Coronary artery (tissue), 2 donors: Measurements from ENCODE around the gene CMIP.
A peak's percentile ranks its signal among the peaks of the same experiment; 100 is the strongest.

ENCODE experiments used
- DNase-seq: peaks from one replicate; pipeline ENCODE4 v3.0.0-alpha.2; 2017; ENCODE audit warnings: low spot score
- H3K27ac ChIP-seq, 2 donors: fragments of 200-600 bp; sonication (generic); one replicate each; pipeline ENCODE4 v1.5.1; 2016 to 2019
- H3K4me3 ChIP-seq: fragments of 200-600 bp; sonication (generic); 2 replicates; pipeline ENCODE4 v1.5.1; 2016; ENCODE audit warnings: mild to moderate bottlenecking, moderate library complexity
- TF ChIP-seq, protein P1 (sequence below): fragments of 200-600 bp; sonication (generic); IDR thresholded peaks from one replicate; pipeline ENCODE4 v1.5.1; 2019; ENCODE audit warnings: antibody characterized with exemption

The CMIP gene

DNA sequence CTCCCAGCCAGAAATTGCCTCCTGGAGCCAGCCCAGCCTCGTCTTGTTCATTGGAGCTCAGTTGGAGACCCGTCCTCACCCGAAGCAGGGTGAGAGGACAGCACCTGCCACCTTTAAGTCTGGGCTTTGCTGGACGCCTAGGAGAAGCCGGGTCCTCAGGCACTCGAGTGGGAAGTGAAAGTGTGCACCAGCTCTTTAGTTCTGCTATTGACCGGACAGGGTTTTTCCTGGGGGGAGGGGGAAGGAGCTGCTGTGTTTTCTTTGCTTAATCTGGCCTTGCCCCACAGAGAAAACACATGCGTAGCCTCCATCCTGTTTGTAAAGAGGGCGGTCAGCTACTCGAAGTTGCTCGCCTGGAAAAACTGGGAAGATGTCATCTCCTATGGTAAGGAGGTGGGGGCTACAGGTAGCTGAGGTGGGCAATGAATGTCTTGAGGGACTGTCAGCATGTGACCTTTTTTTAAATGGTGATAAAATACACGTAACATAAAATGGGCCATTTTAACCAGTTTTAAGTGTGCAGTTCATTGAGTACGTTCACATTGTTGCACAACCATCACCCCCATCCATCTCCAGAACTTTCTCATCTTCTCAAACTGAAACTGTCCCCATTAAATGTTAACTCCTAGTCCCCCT, 34.4 kb downstream of the CMIP start:
- Histone ChIP-seq H3K4me3 (no peak overlapping the region), H3K27ac (peak overlapping the region in 1 of 2 donors; percentile 63)
- TF ChIP-seq, protein P1, sequence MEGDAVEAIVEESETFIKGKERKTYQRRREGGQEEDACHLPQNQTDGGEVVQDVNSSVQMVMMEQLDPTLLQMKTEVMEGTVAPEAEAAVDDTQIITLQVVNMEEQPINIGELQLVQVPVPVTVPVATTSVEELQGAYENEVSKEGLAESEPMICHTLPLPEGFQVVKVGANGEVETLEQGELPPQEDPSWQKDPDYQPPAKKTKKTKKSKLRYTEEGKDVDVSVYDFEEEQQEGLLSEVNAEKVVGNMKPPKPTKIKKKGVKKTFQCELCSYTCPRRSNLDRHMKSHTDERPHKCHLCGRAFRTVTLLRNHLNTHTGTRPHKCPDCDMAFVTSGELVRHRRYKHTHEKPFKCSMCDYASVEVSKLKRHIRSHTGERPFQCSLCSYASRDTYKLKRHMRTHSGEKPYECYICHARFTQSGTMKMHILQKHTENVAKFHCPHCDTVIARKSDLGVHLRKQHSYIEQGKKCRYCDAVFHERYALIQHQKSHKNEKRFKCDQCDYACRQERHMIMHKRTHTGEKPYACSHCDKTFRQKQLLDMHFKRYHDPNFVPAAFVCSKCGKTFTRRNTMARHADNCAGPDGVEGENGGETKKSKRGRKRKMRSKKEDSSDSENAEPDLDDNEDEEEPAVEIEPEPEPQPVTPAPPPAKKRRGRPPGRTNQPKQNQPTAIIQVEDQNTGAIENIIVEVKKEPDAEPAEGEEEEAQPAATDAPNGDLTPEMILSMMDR: no peak
- no peak for DNase-seq

DNA sequence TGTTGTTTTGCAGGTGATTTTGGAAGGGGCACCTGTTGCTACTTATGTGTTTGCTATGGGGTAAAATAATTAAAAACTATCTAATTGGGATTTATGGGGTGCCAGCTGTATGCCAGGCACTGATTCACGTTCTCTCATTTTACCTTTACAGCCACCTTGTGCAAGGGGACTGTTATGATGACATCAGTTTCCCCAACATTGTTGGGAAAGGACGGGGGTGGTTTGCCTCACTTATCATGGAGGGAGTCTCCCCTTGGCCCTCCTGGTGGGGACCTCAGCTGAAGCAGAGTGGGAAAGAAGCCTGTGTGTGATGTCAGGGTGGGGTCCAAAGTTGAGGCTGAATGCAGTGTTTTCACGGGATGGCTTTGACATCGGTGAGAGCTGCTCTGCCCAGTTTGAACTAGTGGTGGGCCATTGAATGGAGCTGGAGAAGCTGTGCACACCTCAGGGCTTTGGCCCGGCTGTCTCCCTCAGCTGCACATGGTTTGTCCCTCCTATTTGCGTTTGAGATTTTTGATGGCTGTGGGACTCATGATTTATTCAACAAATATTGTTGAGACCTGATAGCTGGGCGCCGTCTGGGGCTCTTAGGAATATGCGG, 36.1 kb downstream of the CMIP start:
- DNase-seq: no peak
- Histone ChIP-seq H3K27ac (peak overlapping the region in 1 of 2 donors; percentile 49), H3K4me3 (no peak overlapping the region)
- TF ChIP-seq, protein P1: no peak

DNA sequence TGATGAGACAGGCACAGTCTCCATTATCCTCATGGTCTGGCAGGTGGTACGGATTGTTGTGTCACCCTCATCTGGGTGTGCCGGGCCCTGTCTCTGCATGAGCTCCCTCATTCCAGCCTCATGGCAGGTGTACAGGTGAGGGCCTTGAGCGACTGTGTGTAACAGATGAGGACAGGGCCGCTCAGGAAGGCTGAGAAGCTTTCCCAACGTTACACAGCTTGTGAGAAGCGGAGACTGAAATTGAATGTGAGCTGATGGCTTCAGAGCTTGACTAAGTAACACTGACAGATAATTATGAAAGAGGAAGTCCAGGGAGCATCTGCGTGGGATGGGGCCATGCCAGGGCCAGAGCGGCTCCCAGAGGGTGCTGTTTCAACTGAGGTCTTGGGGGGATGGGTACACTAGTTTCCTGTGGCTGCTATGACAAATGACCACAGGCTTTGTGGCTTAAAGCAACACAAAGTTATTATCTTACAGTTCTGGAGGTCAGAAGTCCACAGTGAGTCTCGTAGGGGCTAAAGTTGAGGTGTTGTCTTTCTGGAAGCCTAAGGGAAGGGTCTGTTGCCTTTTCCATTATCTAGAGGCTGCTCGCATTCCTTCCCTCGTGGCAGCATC, 36.7 kb downstream of the CMIP start:
- H3K27ac ChIP-seq: peak overlapping the region in 1 of 2 donors; percentile 49

DNA sequence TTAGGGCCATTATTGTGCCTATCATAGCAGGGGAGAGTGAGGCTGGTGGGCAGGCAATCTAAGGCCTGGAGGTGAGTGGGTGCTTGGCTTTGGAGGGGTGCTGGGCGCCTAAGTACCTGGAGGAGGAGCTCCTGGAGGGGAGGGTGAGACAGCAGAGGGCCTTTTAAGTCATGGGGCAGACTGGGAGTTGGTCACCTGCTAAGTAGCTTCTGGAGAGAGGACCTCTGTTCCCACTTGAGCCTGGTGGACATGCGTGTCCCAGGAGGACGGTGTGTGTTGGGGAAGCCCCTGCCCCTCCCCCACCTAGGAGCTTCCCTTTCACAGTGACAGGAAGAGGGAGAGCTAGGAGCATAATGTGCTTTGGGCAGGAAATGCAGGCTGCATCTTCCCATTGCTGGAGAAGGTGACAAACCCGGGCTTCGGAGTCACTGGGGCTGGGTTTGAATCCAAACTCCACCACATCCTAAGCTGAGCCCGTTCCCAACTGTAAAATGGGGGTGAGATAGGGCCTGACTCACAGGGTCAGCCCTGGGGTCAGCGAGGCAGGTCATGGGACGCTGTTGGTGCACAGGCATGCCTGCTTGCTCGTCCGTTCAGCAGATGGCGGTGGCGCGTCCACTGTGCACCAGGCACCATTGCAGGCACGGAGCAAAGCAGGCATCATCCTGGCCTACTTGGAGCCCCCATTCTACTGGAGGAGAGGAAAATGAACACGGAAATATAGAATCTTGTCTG, 37.9 kb downstream of the CMIP start:
- Histone ChIP-seq H3K27ac (peak overlapping the region in 1 of 2 donors; percentile 53), H3K4me3 (no peak overlapping the region)
- DNase-seq: no peak
- TF ChIP-seq, protein P1: no peak

More for the DNA sequence above, 36.7 kb downstream of the CMIP start:
- DNase-seq: no peak
- H3K4me3 ChIP-seq: no peak overlapping the region
- TF ChIP-seq, protein P1: no peak

DNA sequence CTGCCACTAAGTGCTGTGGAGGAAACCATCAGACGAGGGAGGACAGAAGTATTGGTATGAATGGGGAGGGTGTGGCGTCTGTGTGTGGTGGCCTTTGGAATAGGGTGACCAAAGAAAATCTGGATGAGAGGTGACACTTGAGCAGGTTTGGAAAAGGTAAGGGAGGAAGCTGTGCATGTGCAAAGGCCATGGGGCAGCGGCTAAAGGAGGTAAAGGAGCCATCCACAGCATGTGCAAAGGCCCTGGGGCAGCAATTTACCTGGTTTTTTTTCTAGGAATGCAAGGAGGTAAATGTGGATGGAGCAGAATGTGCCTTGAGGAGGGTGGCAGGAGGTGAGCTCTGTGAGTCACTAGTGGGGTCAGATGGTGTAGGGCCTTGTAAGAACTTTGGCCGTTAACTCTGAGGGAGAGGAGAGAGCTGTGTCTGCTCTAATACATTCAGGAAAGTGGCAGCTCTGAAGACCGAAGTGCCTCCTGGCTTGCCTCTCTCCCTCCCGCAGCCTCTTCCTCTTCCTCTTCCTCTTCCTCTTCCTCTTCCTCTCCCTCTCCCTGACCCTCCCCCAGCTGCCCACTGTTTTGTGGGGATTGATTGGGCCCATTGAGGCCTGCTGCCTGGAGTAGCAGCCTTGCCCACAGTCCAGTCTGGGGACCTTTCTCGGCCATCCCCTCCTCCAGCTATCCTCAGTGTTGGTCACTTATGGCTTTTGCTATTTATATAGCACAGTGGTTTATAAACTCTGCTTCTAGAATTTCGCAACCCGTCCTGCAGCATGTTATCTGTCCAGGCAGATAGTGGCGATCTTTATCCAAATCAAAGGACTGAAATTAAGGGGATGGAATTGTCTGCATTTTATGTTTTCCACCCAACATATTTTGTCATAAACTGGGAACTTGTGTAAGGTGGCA, 38.7 kb downstream of the CMIP start:
- DNase-seq: no peak
- Histone ChIP-seq H3K27ac (peak overlapping the region in 1 of 2 donors; percentile 53), H3K4me3 (no peak overlapping the region)
- TF ChIP-seq, protein P1: no peak

DNA sequence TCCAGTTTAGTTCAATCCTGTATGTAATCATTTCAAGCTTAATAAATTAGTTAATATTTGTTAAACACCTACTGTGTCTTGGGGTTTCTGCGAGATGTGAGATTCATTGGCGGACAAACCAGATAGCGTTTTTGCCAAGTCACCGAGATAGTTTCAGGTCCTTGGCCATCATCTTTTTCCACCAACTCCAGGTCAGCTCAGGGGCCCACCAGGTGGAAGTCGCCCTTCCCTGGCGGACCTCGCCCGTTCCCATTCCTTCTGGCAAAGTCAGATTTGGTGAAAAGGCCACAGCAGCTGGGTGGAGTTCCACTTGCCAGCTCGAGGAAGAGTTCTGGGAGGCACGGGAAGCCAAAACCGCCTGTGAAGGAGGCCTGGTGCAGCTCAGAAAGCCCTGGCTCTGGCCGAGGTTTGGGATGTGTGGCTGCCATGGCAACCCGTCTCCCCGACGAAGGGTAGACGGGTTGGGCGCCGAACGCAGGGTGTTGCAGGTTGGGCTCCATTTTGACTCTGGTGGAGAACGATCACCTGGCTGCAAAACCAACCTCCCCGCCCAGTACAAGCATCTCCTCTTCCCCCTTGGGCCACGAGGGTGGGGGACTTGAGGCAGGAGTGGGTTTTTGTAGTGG, 39.5 kb downstream of the CMIP start:
- DNase-seq: no peak
- no peak overlapping the region for H3K27ac ChIP-seq
- TF ChIP-seq, protein P1: no peak
- no peak overlapping the region for H3K4me3 ChIP-seq
